CD4-positive, alpha-beta T cell treated with Interleukin-4 for 4 hours (primary cell): ENCODE results near the gene GATC.
"Not testable (repeated sequence)": the region's sequence is repeated elsewhere in the genome, so short reads cannot be mapped to it uniquely, and the experiment has no call there.

Experiments
- DNase-seq: peaks from one replicate; pipeline ENCODE4 v3.0.0-alpha.2; 2020

Gene GATC

GRCh38 chr12:120437735-120438494, 8.3 kb upstream of the GATC start, which contains the start of gene COX6A1:
COX6A1 (plus strand) TSS chr12:120438113; CDS start chr12:120438127, 14 bp downstream.
- DNase-seq, result peak; percentile 99

DNA sequence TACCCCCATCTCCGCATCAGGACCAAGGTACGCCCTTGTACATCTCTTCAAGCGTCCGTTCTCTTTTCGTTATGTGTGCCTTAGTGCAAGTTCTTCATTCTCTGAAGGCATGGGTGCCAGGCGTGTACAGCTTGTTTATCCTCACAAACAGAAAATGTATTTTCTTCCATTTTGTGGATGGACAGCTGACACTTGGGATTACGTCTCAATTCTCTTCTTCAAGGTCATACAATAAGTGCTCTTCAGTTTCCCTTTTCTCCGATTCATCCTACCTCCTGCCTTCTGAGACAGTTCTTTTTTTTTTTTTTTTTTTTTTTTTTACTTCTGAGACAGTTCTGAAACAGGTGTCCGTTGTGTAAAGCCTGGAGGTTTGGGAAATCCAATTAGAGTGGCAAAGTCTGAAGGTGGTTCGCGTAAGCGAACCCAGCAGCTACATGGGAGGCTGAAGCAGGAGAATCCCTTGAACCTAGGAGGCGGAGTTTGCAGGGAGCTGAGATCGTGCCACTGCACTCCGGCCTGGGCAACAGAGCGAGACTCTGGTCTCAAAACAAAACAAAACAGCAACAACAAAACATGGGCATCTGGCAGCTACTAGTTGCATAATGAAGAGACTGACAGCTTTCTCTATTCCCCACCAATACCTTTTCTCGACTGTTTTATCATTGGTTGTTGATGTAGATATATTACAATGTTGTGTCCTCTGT, 7.6 kb upstream of the GATC start:
- DNase-seq, result no peak

DNA sequence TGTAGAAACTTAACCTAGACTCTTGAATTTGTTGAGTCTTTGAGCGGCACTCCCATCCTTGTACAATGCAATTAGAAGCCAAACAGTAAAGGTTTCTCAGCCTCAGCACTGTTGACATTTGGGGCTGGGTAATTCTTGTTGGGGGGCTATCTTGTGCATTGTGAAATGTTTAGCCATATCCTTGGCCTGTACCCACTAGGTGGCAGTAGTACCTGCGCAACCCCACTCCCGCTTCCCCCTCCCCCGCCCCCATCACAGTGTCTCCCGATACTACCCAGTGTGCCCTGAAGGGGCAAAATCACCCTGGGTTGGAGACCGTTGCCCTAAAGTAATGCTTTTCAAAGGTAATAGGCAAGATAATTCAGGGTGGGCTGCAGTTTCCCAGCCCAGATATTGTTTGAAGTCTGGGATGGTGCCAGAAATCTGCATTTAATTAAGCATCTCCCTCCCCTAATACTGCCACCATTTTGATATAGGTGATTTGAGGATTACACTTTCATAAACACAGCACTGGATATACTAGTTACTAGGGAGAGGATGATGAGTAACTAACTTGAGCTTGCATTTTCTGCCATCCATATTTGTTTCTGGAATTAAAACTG, 6.5 kb upstream of the GATC start:
- peak; percentile 77 for DNase-seq

- no peak for DNase-seq
Observed at GRCh38 chr12:120444676-120445075, 1.6 kb upstream of the GATC start.

DNA sequence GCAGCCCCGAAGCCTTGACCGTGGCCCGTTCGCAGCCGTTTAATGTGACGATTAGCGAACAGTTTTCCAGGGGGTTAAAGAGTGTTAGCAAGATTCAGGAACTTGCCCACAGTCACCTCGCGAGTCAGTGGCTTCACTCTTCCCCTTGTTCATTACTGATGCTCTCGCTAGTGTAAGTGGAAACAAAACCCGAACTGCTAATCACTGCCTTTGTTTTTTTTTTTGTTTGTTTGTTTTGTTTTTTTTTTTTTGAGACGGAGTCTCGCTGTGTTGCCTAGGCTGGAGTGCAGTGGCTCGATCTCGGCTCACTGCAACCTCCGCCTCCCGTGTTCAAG, 567 bp downstream of the GATC start:
- DNase-seq, result not testable (repeated sequence)

DNA sequence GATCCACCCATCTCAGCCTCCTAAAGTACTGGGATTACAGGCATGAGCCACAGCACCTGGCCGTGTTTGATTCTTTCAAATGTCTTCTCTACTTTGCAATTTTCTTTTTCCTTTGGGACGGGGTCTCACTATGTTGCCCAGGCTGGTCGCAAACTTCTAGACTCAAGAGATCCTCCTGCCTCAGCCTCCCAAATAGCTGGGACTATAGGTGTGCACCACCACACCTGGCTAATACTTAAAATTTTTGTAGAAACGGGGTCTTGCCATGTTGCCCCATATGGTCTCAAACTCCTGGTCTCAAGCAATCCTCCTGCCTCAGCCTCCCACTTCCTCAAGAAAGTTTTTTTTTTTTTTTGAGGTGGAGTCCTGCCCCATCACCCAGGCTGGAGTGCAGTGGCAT, 1.7 kb downstream of the GATC start:
- DNase-seq, result no peak

DNA sequence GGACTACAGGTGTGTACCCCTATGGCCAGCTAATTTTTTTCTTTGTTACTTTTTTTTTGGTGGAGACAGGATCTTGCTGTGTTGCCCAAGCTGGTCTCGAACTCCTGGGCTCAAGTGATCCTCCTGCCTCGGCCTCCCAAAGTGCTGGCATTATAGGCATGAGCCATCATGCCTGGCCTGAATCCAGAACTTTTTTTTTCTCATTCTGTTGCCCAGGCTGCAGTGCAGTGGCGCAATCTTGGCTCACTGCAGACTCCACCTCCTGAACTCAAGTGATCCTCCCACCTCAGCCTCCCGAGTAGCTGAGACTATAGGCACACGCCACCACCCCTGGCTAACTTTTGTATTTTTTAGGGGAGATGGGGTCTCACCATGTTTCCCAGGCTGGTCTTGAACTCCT, 6.3 kb downstream of the GATC start:
- not testable (repeated sequence) for DNase-seq

GRCh38 chr12:120453060-120453750, 7.0 kb downstream of the GATC start:
- no peak for DNase-seq

DNA sequence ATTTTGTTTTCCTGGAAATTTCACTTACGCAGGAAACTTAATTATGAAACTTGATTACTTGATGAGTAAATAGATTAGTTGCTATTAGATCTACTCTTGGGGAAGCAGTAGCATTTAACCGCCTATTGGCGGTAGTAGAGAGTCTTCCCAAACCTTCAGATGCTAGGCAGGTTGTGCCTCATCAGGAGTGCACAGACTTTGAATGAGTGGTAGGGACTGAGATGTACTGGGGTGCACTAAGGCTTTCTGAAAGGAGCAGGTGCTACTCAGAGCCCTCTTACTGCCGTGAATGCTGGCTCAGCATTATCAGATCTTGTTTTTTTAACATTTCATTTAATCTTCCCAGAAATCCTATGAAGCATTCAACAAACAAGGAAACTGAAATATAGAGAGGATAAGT, 7.7 kb downstream of the GATC start:
- DNase-seq, result peak; percentile 51

- DNase-seq, result no peak
Observed at GRCh38 chr12:120455302-120455701, 9.1 kb downstream of the GATC start.

- DNase-seq, result no peak
Observed at GRCh38 chr12:120457133-120457532, 10.9 kb downstream of the GATC start.

- DNase-seq, result no peak
Observed at GRCh38 chr12:120460157-120460556, 13.9 kb downstream of the GATC start.

DNA sequence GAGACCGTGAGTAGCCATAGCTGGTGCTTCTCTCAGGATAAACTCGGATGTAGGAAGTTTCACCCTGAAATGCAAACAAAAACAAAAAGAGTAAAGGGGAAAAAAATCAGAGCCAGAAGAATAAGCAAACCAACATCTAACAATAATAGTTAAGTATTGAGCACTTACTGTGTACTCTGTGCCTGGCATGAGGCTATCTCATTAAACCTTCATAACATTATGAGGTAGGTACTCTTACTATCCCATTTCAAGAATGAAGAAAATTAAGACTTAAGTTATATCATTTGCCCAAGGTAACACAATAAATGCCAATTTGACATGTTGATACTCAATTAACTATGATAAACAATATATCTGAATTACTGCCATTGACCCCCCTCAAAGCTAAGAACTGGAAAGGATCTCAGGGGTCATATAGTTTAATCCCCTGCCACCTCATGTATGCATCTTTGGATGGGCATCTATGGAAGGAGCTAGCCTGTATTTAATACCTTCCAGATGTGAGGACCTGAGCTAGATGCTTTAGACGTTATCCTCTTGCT, 15.9 kb downstream of the GATC start:
- no peak for DNase-seq

DNA sequence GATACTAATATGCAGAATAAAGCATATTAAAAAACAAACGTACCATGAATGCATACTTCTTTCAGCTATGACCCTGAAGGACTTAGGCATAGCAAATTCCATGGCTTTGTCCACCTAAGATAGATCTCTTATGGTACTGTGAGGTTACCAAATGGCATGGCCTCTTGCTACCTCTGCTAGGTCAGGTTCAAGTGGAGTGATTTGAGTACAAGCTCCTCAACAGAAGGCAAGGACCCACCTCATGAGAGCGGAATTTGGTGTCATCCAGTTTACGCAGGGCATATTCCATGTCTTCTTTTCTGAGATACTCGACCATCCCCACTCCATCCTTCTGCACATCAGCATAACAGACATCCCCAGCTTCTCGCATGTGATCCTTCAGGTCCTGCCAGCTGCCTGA, 17.5 kb downstream of the GATC start:
- DNase-seq, result no peak

DNA sequence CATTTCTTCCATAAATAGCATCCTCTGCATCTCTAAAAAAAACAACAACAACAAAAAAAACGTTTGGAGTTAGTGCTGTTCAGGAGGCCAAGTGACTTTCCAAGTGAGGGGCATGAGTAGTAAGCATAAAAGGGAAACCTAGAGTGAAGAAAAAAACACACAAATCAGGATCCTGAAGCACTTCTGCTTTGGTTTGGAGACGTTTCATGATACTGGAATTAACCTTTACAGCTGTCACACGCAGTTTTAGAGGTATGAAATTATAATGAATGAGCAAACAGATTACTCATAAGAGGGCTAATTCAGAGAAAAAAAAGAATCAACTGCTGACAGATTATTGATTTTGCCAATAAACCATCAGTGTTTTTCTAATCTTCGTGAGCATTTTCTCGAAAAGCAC, 19.5 kb downstream of the GATC start:
- no peak for DNase-seq

- peak; percentile 47 for DNase-seq
Observed at GRCh38 chr12:120466560-120467315, 20.5 kb downstream of the GATC start.

- DNase-seq, result no peak
Observed at GRCh38 chr12:120467439-120467838, 21.2 kb downstream of the GATC start.

DNA sequence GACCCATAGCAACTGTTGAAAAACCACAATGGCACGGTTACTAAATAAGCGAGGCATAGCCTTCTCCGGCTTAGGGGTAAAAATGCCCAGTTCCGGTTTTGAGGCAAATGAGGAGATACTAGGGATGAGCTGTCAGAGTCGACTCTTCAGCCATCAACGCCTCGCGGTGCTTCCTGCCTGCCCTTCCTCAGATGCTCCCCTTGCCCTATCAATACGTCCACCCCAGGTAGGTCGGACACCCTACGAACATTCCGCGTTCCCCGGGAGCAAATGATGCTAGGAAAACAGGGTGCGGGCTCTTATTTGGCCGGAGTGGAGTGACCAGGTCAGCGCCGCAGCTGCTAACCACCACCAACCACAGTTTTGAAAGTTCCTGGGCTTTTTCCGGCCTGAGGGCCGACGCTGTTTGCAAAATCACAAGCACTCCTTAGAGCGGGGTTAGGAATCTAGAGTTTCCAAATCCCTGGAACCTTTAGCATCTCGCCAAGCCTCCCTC, 22.1 kb downstream of the GATC start:
- DNase-seq, result peak; percentile 15

GRCh38 chr12:120468821-120469449, 22.7 kb downstream of the GATC start:
- DNase-seq, result peak; percentile 48

GRCh38 chr12:120469450-120470149, 23.4 kb downstream of the GATC start, which contains the start of gene SRSF9:
SRSF9 (minus strand) TSS chr12:120469748; CDS start chr12:120469609, 139 bp downstream.
- DNase-seq, result peak; percentile 97
